CD14-positive monocyte (primary cell): ENCODE results near the gene CTNNAL1. TPM values are rescaled to one million over a fixed set of nuclear protein-coding genes. Genes with fewer than 3 reads are reported as not detected.
"Not testable (repeated sequence)": the region's sequence is repeated elsewhere in the genome, so short reads cannot be mapped to it uniquely, and the experiment has no call there.

Source experiments
- DNase-seq, 3 donors: peaks; one replicate each; pipeline ENCODE4 v3.0.0-alpha.2; 2011 to 2022
- H2AFZ ChIP-seq: 2 replicates; pipeline ENCODE4 v1.6.0; 2012; ENCODE audit warnings: mild to moderate bottlenecking, low read depth, low read length, inconsistent platforms; ENCODE audit not compliant: insufficient read depth, poor library complexity, severe bottlenecking
- H3K27ac ChIP-seq, 2 donors: 1 replicate in 1 of 2; 2 replicates in 1 of 2; pipeline ENCODE4 v1.5.1; 2012 to 2013; ENCODE audit warnings: low read length in 2 of 2, control low read depth in 1 of 2, inconsistent platforms in 1 of 2, low read depth in 1 of 2, mild to moderate bottlenecking in 1 of 2
- H3K27me3 ChIP-seq, 2 donors: one replicate each; pipeline versions ENCODE4 v1.6.0 to v1.6.1; 2011 to 2013; ENCODE audit warnings: low read length in 2 of 2; ENCODE audit not compliant: control insufficient read depth in 2 of 2, insufficient read depth in 2 of 2
- H3K36me3 ChIP-seq, 2 donors: replicated peaks in 1 of 2; 1 replicate in 1 of 2; 2 replicates in 1 of 2; pipeline versions ENCODE4 v1.5.1 to v1.6.1; 2012 to 2013; ENCODE audit warnings: low read length in 2 of 2, control low read depth in 1 of 2, inconsistent platforms in 1 of 2, mild to moderate bottlenecking in 1 of 2; ENCODE audit not compliant: insufficient read depth in 2 of 2, control insufficient read depth in 1 of 2
- H3K4me1 ChIP-seq, 2 donors: 1 replicate in 1 of 2; 2 replicates in 1 of 2; pipeline versions ENCODE4 v1.5.1 to v1.6.1; 2012 to 2013; ENCODE audit warnings: low read length in 2 of 2, control low read depth in 1 of 2, inconsistent platforms in 1 of 2, mild to moderate bottlenecking in 1 of 2, moderate library complexity in 1 of 2; ENCODE audit not compliant: insufficient read depth in 2 of 2, control insufficient read depth in 1 of 2
- H3K4me2 ChIP-seq: replicated peaks from 2 replicates; pipeline ENCODE3; 2012; ENCODE audit warnings: low read length, moderate library complexity, mild to moderate bottlenecking; ENCODE audit not compliant: poor library complexity, severe bottlenecking; ENCODE audit errors: extremely low read depth
- H3K4me3 ChIP-seq, 3 experiments: fragments of 200-600 bp in 1 of 3; sonication (generic) in 1 of 3; replicated peaks in 1 of 3; 1 replicate in 2 of 3; 2 replicates in 1 of 3; pipeline ENCODE4 v1.5.1; 2011 to 2013; ENCODE audit warnings: low read length in 3 of 3, mild to moderate bottlenecking in 3 of 3, control low read depth in 2 of 3, low read depth in 2 of 3, inconsistent platforms in 1 of 3, moderate library complexity in 1 of 3
- H3K79me2 ChIP-seq: 2 replicates; pipeline ENCODE4 v1.6.0; 2012; ENCODE audit warnings: mild to moderate bottlenecking, control low read depth, inconsistent platforms, low read length, moderate library complexity; ENCODE audit not compliant: insufficient read depth
- H3K9ac ChIP-seq: 2 replicates; pipeline ENCODE4 v1.6.0; 2017; ENCODE audit warnings: low read length, mild to moderate bottlenecking; ENCODE audit not compliant: insufficient read depth, poor library complexity, severe bottlenecking
- H3K9me3 ChIP-seq, 2 donors: replicated peaks in 1 of 2; 1 replicate in 1 of 2; 2 replicates in 1 of 2; pipeline versions ENCODE4 v1.5.1 to v1.6.1; 2012 to 2013; ENCODE audit warnings: low read length in 2 of 2, control low read depth in 1 of 2; ENCODE audit not compliant: control insufficient read depth in 1 of 2, insufficient read depth in 1 of 2
- H4K20me1 ChIP-seq: 2 replicates; pipeline ENCODE4 v1.6.0; 2012; ENCODE audit warnings: mild to moderate bottlenecking, low read length, control low read depth, moderate library complexity; ENCODE audit not compliant: insufficient read depth
- H3K27ac Mint-ChIP-seq, 7 donors: one replicate each; pipeline ENCODE4 v1.8.0; 2020; ENCODE audit warnings: mild to moderate bottlenecking in 7 of 7, mixed read lengths in 7 of 7, moderate library complexity in 6 of 7, inconsistent platforms in 2 of 7
- H3K27me3 Mint-ChIP-seq, 3 donors: one replicate each; pipeline ENCODE4 v1.8.0; 2021 to 2022; ENCODE audit warnings: low read depth in 3 of 3, mild to moderate bottlenecking in 3 of 3, mixed read lengths in 3 of 3, moderate library complexity in 3 of 3, inconsistent platforms in 1 of 3
- H3K36me3 Mint-ChIP-seq, 2 donors: one replicate each; pipeline ENCODE4 v1.8.0; 2020; ENCODE audit warnings: mixed read lengths in 2 of 2, inconsistent platforms in 1 of 2, mild to moderate bottlenecking in 1 of 2
- H3K4me1 Mint-ChIP-seq: one replicate; pipeline ENCODE4 v1.8.0; 2020; ENCODE audit warnings: mild to moderate bottlenecking, mixed read lengths
- H3K4me3 Mint-ChIP-seq, 2 donors: one replicate each; pipeline ENCODE4 v1.8.0; 2020; ENCODE audit warnings: mild to moderate bottlenecking in 2 of 2, mixed read lengths in 2 of 2, moderate library complexity in 1 of 2
- H3K9me3 Mint-ChIP-seq, 7 donors: one replicate each; pipeline ENCODE4 v1.8.0; 2020 to 2022; ENCODE audit warnings: mixed read lengths in 7 of 7, mild to moderate bottlenecking in 6 of 7, moderate library complexity in 6 of 7, inconsistent platforms in 2 of 7
- WGBS: methylation state at CpG from one replicate; pipeline ENCODE4 v1.1.5; 2013; ENCODE audit warnings: missing lambda C conversion rate; ENCODE audit not compliant: insufficient coverage; 5-methylcytosine and 5-hydroxymethylcytosine counted together
- intact Hi-C, 2 donors: fragments of 100-400 bp; cut with micrococcal nuclease; formaldehyde crosslinking; loops; one replicate each; pipeline versions ENCODE4 v1.15.0 to v1.15.1; 2023
- polyA plus RNA-seq, 3 donors: library from polyadenylated mRNA; depleted of rRNA in 1 of 3; unstranded in 2 of 3; stranded (reverse) in 1 of 3; fragments of 300-500 nt in 2 of 3; fragments of >200 nt in 1 of 3; fragmentation: Illumina TruSeq in 2 of 3; gene quantifications; 1 replicate in 2 of 3; 2 replicates in 1 of 3; pipeline ENCODE4 v1.2.3, GENCODE V29; 2012 to 2021
- TF ChIP-seq, protein P1 (sequence below): fragments of 200-600 bp; IDR thresholded peaks from one replicate; pipeline ENCODE4 v1.8.0; 2022; ENCODE audit warnings: antibody characterized with exemption, mild to moderate bottlenecking

Gene CTNNAL1
- polyA plus RNA-seq, 3 donors = 0.10 to 0.39 (median 0.25) TPM

DNA sequence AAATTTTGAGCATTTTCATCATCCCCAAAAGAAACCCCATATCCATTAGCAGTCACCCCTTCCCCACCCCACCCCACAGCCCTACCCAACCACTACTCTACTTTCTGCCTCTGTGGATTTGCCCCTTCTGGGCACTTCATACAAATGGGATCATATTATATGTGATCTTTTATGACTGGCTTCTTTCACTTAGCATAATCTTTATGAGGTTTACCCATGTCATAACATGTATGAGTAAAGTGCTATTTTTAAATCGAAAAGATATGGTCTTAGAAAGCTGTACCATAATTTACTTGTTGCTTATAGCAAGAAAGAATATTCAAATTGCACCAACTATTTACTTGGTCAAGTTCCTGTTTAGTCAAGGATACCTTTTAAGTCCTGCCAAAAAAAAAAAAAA lies 92.1 kb downstream of the CTNNAL1 start:
- Histone ChIP-seq H3K36me3 (peaks cover 81 to 92% of the 10 kb centered on the region in 2 donors), H3K9me3 (no peaks in the 10 kb centered on the region), H3K9ac (no peak overlapping the region), H3K4me2 (no peak overlapping the region), H4K20me1 (no peaks in the 10 kb centered on the region), H3K27me3 (no peaks in the 10 kb centered on the region), H3K27ac (no peak overlapping the region), H2AFZ (no peak overlapping the region), H3K4me1 (no peaks in the 10 kb centered on the region), H3K79me2 (no peaks in the 10 kb centered on the region), H3K4me3 (no peak overlapping the region)
- Mint-ChIP-seq H3K27ac (no peak overlapping the region), H3K9me3 (no peaks in the 10 kb centered on the region), H3K27me3 (peaks cover 0 to 2% (median 2%) of the 10 kb centered on the region in 3 donors), H3K36me3 (peaks cover 71 to 84% of the 10 kb centered on the region in 2 donors), H3K4me3 (no peak overlapping the region), H3K4me1 (no peaks in the 10 kb centered on the region)
- DNase-seq = no peak
- TF ChIP-seq, protein P1, sequence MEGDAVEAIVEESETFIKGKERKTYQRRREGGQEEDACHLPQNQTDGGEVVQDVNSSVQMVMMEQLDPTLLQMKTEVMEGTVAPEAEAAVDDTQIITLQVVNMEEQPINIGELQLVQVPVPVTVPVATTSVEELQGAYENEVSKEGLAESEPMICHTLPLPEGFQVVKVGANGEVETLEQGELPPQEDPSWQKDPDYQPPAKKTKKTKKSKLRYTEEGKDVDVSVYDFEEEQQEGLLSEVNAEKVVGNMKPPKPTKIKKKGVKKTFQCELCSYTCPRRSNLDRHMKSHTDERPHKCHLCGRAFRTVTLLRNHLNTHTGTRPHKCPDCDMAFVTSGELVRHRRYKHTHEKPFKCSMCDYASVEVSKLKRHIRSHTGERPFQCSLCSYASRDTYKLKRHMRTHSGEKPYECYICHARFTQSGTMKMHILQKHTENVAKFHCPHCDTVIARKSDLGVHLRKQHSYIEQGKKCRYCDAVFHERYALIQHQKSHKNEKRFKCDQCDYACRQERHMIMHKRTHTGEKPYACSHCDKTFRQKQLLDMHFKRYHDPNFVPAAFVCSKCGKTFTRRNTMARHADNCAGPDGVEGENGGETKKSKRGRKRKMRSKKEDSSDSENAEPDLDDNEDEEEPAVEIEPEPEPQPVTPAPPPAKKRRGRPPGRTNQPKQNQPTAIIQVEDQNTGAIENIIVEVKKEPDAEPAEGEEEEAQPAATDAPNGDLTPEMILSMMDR = no peak
- intact Hi-C loops = no loop called here
- no CpG with 5 or more reads among the region's 1 CpG for WGBS

DNA sequence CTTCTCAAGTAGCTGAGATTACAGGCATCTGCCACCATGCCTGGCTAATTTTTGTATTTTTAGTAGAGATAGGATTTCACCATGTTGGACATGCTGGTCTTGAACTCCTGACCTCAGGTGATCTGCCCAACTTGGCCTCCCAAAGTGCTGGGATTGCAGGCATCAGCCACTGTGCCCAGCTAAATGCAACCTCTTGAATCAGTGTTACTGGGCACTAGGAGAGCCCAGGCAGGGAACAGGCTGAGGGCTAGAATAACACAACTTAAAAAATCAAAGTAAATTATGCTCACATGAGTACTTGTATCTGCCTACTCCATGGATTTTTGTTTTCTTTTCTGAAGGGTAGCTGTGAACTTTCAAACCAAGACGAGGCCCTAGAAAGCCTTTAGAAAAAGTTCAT lies 92.9 kb downstream of the CTNNAL1 start:
- H3K27ac ChIP-seq, DNase-seq, H3K27ac Mint-ChIP-seq, H3K4me2 ChIP-seq, H3K27me3 Mint-ChIP-seq, H3K79me2 ChIP-seq, H3K4me3 ChIP-seq, H3K4me1 ChIP-seq, H2AFZ ChIP-seq, H4K20me1 ChIP-seq, H3K9ac ChIP-seq, H3K4me3 Mint-ChIP-seq, intact Hi-C loops, H3K9me3 ChIP-seq, H3K27me3 ChIP-seq, H3K4me1 Mint-ChIP-seq, H3K9me3 Mint-ChIP-seq: not testable (repeated sequence)
- H3K36me3 Mint-ChIP-seq = peaks cover 71 to 84% of the 10 kb centered on the region in 2 donors
- WGBS = no CpG with 5 or more reads among the region's 1 CpG
- peaks cover 77 to 91% of the 10 kb centered on the region in 2 donors for H3K36me3 ChIP-seq
